MCF 10A (cell line): ENCODE data around the gene GNB1L. TPM values are rescaled to one million over a fixed set of nuclear protein-coding genes. Genes with fewer than 3 reads are reported as not detected.

Source experiments
- BruUV-seq: library from RNA; stranded (reverse); fragments of 400-500 nt; replicated peaks from 2 replicates; lab custom pipeline; 2021; lab: Mats Ljungman, UMichigan
- CTCF ChIA-PET: fragments of 300-600 bp; sonication (Branson Sonifier 250); formaldehyde crosslinking; extraction: SDS; loops from one replicate; lab custom pipeline; 2021; ENCODE audit warnings: antibody characterized with exemption, inconsistent platforms; lab: Yijun Ruan, JAX
- POLR2A ChIA-PET: fragments of 300-600, 350-650 bp; sonication (Branson Sonifier 250); formaldehyde crosslinking; extraction: SDS; loops from one replicate; lab custom pipeline; 2020; ENCODE audit warnings: antibody characterized with exemption, inconsistent platforms; lab: Yijun Ruan, JAX
- DNase-seq: peaks from one replicate; pipeline ENCODE4 v3.0.0-alpha.2; 2018; ENCODE audit not compliant: unreplicated experiment
- H3K27ac Mint-ChIP-seq: one replicate; pipeline ENCODE4 v1.8.0; 2022; ENCODE audit warnings: mild to moderate bottlenecking, low read depth, mixed read lengths; ENCODE audit not compliant: unreplicated experiment
- H3K27me3 Mint-ChIP-seq: one replicate; pipeline ENCODE4 v1.8.0; 2022; ENCODE audit warnings: mixed read lengths; ENCODE audit not compliant: insufficient read depth, unreplicated experiment
- H3K36me3 Mint-ChIP-seq: one replicate; pipeline ENCODE4 v1.8.0; 2022; ENCODE audit warnings: mild to moderate bottlenecking, moderate library complexity, mixed read lengths; ENCODE audit not compliant: insufficient read depth, unreplicated experiment
- H3K4me1 Mint-ChIP-seq: one replicate; pipeline ENCODE4 v1.8.0; 2022; ENCODE audit warnings: mixed read lengths; ENCODE audit not compliant: insufficient read depth, unreplicated experiment
- H3K4me3 Mint-ChIP-seq: one replicate; pipeline ENCODE4 v1.8.0; 2022; ENCODE audit warnings: mild to moderate bottlenecking, moderate library complexity, mixed read lengths; ENCODE audit not compliant: unreplicated experiment
- H3K9me3 Mint-ChIP-seq: one replicate; pipeline ENCODE4 v1.8.0; 2022; ENCODE audit warnings: mixed read lengths; ENCODE audit not compliant: unreplicated experiment
- CTCF ChIP-seq: fragments of 200-600 bp; IDR thresholded peaks from one replicate; pipeline ENCODE4 v1.8.0; 2022; ENCODE audit warnings: antibody characterized with exemption, mild to moderate bottlenecking; ENCODE audit not compliant: unreplicated experiment
- intact Hi-C: fragments of 100-400 bp; cut with micrococcal nuclease; formaldehyde crosslinking; loops from 2 replicates; pipeline ENCODE4 v1.14.1; 2022
- total RNA-seq: library from RNA; stranded (reverse); gene quantifications from 2 replicates; pipeline ENCODE4 v1.2.3, GENCODE V29; 2022

The GNB1L gene
- total RNA-seq, 1 experiment from 2014 or later, result 4.3 TPM

- DNase-seq, result no peak
- no peak overlapping the region for H3K27ac Mint-ChIP-seq
- H3K36me3 Mint-ChIP-seq, result peaks cover 16% of the 10 kb centered on the region
- H3K4me3 Mint-ChIP-seq, result no peak overlapping the region
- no peak for TF ChIP-seq CTCF
- H3K4me1 Mint-ChIP-seq, result peaks cover 5% of the 10 kb centered on the region
- no TSS peak for BruUV-seq
- H3K9me3 Mint-ChIP-seq, result no peaks in the 10 kb centered on the region
- no peaks in the 10 kb centered on the region for H3K27me3 Mint-ChIP-seq
- ChIA-PET POLR2A (no interaction called here), CTCF (interaction anchor here (0.6 kb wide), 1 partner anchor 85 kb away, joined by 6 read pairs; no protein-coding TSS in a partner anchor)
- intact Hi-C loops, result no loop called here
Observed at GRCh38 chr22:19815093-19815822, 39.4 kb downstream of the GNB1L start.

DNA sequence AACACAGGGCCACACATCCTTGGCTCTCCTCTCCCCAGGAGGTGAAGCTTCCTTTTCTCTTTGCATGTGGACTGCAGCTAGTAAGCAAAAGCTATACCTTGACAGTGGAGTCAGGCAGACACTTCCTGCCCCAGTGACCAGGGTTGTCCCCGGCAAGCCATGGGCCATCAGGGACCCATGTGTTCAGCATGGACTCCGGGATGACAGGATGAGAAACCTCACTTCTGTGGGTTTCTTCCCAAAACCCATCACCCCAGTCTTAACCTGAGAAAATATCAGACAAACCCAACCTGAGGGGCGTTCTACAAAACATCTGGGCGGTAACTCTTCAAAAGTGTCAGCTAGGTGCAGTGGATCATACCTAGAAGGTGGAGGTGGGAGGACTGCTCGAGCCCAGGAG, 40.2 kb downstream of the GNB1L start:
- H3K4me3 Mint-ChIP-seq, result no peak overlapping the region
- no peak for TF ChIP-seq CTCF
- H3K9me3 Mint-ChIP-seq, result no peaks in the 10 kb centered on the region
- CTCF ChIA-PET, result no interaction called here
- intact Hi-C loops, result no loop called here
- DNase-seq, result no peak
- peaks cover 5% of the 10 kb centered on the region for H3K4me1 Mint-ChIP-seq
- H3K27ac Mint-ChIP-seq, result no peak overlapping the region
- no peaks in the 10 kb centered on the region for H3K27me3 Mint-ChIP-seq
- BruUV-seq, result no TSS peak
- POLR2A ChIA-PET, result interaction anchor here (0.6 kb wide), 1 partner anchor 14 kb away, joined by 3 read pairs; no protein-coding TSS in a partner anchor
- H3K36me3 Mint-ChIP-seq, result peaks cover 11% of the 10 kb centered on the region

- CTCF ChIA-PET, result no interaction called here
- H3K4me1 Mint-ChIP-seq, result peaks cover 5% of the 10 kb centered on the region
Observed at GRCh38 chr22:19812910-19813309, 41.8 kb downstream of the GNB1L start.

More at GRCh38 chr22:19812910-19813309, 41.8 kb downstream of the GNB1L start:
- TF ChIP-seq CTCF, result no peak
- intact Hi-C loops, result no loop called here
- H3K27me3 Mint-ChIP-seq, result no peaks in the 10 kb centered on the region
- H3K9me3 Mint-ChIP-seq, result no peaks in the 10 kb centered on the region
- POLR2A ChIA-PET, result no interaction called here
- H3K27ac Mint-ChIP-seq, result no peak overlapping the region
- DNase-seq, result no peak
- peaks cover 11% of the 10 kb centered on the region for H3K36me3 Mint-ChIP-seq
- H3K4me3 Mint-ChIP-seq, result no peak overlapping the region
- BruUV-seq, result no TSS peak
